GM21825 (cell line): ENCODE measurements around the gene RAET1G.
"Not testable (repeated sequence)": the region's sequence is repeated elsewhere in the genome, so short reads cannot be mapped to it uniquely, and the experiment has no call there.

Source experiments
- ATAC-seq: cut with Tn5 transposase; IDR thresholded peaks from one replicate; pipeline ENCODE4 v1.9.1; 2021; ENCODE audit warnings: mild to moderate bottlenecking, moderate library complexity; ENCODE audit not compliant: unreplicated experiment

Gene RAET1G

GRCh38 chr6:149935246-149935645 is 12.3 kb upstream of the RAET1G start:
- no peak for ATAC-seq

GRCh38 chr6:149934249-149935156 is 11.6 kb upstream of the RAET1G start:
- ATAC-seq, result no peak

- no peak for ATAC-seq
Observed at GRCh38 chr6:149933461-149933860, 10.5 kb upstream of the RAET1G start.

- ATAC-seq, result no peak
Observed at GRCh38 chr6:149933036-149933435, 10.1 kb upstream of the RAET1G start.

DNA sequence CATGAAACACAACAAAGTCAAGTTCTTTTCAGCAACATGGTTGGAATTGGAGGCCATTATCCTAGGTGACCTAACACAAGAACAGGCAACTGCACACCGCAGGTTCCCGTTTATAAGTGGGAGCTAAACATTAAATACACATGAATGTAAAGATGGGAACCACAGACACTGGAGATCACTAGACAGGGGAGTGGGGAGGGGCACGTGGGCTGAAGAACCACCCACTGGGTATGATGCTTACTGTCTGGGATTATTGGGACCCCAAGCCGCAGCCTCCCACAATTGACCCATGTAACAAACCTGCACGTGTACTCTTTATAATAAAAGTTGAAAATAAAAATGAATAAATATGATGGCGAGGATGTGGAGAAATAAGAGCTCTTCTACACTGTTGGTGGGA is 8.6 kb upstream of the RAET1G start:
- ATAC-seq, result no peak

GRCh38 chr6:149929422-149929821 is 6.5 kb upstream of the RAET1G start:
- ATAC-seq, result no peak

DNA sequence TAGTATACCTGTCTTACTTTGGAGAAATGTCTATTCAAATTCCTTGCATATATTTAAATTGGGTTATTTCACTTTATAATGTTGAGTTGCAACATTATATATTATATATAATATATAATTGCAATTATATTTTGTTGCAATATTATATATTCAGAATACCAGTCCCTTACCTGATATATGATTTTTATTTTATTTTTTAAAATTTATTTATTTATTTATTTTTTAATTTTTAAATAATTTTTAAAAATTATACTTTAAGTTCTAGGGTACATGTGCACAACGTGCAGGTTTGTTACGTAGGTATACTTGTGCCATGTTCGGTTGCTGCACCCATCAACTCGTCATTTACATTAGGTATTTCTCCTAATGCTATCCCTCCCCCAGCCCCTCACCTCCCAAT is 4.1 kb upstream of the RAET1G start:
- not testable (repeated sequence) for ATAC-seq

- no peak for ATAC-seq
Observed at GRCh38 chr6:149925974-149926777, 3.3 kb upstream of the RAET1G start.

- no peak for ATAC-seq
Observed at GRCh38 chr6:149925253-149925973, 2.5 kb upstream of the RAET1G start.

GRCh38 chr6:149924933-149925252 is 2.0 kb upstream of the RAET1G start:
- ATAC-seq, result no peak

- ATAC-seq, result no peak
Observed at GRCh38 chr6:149924206-149924932, 1.4 kb upstream of the RAET1G start.

- no peak for ATAC-seq
Observed at GRCh38 chr6:149923327-149923986, 536 bp upstream of the RAET1G start.

- ATAC-seq, result not testable (repeated sequence)
Observed at GRCh38 chr6:149922091-149922490, 830 bp downstream of the RAET1G start.

GRCh38 chr6:149921361-149921760 is 1.6 kb downstream of the RAET1G start:
- no peak for ATAC-seq

- ATAC-seq, result no peak
Observed at GRCh38 chr6:149919834-149920225, 3.1 kb downstream of the RAET1G start.

DNA sequence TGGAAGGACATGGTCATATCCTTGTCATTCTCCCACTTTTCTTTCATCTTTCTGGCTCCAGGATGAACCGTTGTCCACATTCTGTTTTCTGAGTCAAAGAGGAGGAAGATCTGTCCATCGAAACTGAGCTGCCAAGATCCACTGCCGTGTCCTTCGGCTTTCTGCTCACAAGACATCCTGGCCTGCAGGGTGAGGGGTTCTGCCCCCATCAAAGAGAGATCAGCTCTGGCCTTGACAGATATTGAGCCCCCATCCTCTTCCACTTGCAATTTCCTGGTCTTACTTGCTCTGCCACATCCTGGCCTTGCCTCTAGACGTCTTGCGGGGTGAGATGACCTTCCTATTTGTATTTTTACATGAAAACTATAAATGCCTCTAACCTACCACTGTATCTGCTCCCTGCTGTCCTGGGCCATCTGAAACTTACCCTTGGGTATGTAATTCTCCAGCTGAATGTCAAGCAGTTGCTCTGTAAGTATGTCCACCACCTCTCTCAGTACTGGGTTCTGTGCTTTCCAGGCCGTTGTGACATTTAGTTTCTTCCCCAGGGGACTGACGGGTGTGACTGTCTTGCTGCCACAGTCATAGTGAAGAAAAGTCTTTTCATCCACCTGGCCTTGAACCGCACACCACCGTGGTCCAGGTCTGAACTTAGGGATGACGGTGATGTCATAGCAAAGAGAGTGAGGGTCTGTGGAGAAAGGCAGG is 3.6 kb downstream of the RAET1G start:
- ATAC-seq, result not testable (repeated sequence)

- no peak for ATAC-seq
Observed at GRCh38 chr6:149918151-149918905, 4.6 kb downstream of the RAET1G start.

DNA sequence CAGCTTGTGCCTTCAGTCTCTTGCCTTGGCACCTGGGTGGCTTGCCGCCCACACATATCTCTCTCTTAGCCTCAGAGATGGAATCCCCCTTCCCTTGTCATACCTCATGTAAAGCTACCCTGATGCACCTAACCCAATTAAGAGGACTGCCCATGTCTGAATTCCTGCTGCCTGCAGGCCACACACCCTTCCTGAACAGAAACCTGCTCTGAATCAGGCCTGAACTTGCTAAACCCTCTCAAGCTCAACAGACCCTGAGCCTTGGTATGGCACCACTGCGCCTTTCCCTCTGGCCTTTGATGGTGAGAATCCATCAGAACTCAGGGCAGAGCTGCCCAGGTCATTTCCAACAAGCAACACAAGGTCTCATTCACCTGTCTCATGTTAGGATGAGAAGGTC is 5.2 kb downstream of the RAET1G start:
- no peak for ATAC-seq
